NCI-H2196 treated with DMSO at 0.1 percent for 48 hours (cell line): Measurements from ENCODE around the gene NXPH1.

ENCODE experiments used
- DNase-seq: peaks from one replicate; lab custom pipeline; 2025; ENCODE audit not compliant: unreplicated experiment; lab: John Stamatoyannopoulos, UW

The NXPH1 gene

GRCh38 chr7:8435590-8436545 lies 2.5 kb downstream of the NXPH1 start:
- no peak for DNase-seq

GRCh38 chr7:8436965-8437364 lies 3.6 kb downstream of the NXPH1 start:
- DNase-seq, result no peak

DNA sequence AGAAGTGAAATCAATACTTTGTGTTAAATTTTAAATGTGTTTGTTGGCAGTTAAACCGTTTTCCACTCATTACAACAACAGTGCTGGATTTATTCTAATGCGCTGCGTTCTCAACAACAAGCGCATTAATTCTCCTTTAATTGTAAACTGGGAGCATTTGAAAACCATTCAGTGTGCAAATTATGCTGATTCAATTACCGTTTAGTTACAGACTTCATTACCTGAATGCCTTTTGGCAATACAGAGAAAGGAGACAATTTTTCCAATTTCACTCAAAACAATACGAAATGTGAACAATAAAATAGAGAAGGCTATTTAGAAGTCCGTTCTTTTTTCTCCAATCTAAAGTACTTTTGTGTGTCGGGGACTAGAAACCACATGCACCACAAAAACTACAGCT lies 4.2 kb downstream of the NXPH1 start:
- DNase-seq, result no peak

GRCh38 chr7:8440670-8441069 lies 7.3 kb downstream of the NXPH1 start:
- DNase-seq, result no peak

DNA sequence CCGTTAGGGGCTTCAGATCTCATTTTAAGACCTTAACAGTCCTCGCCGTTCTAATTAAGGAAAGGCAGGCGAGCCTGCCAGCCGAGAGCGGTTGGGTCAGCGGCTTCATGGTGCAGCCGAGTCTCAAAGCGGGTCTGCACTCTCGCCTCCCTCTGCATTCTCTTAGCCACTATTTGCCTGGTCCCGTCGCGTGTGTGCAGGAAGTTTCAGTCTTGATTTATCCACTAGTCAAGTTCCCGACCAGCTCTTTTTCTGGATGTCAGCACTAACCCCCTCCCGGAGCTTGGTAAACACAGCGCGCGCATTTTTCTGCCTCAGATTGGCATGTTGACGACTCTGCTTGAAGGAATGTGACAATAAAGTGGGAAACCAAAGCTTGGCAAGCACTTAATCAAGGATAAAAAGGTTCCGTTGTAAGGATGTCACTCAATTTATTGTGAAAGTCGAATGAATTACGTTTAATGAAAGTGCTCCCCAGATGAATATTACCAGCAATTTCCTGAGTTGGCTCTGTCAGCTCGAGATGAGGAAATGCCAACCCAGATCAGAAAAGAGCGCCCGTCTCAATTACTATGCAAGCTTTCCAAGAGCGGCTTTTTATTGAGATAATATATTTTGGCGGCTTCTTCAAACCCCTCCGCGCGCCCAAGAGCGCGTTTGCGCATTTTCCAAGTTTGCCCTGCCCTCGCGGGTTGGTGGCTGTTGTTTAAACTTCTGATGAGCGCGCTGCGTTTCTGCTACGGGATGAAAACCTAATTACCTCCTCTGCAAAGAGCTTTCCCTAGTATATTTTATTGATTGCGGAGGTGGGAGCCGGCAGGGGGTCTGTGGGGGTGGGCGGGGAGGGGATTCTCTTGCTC lies 7.9 kb downstream of the NXPH1 start:
- DNase-seq, result no peak

GRCh38 chr7:8442051-8442813 lies 8.8 kb downstream of the NXPH1 start:
- no peak for DNase-seq

GRCh38 chr7:8442814-8443304 lies 9.4 kb downstream of the NXPH1 start:
- DNase-seq, result no peak

DNA sequence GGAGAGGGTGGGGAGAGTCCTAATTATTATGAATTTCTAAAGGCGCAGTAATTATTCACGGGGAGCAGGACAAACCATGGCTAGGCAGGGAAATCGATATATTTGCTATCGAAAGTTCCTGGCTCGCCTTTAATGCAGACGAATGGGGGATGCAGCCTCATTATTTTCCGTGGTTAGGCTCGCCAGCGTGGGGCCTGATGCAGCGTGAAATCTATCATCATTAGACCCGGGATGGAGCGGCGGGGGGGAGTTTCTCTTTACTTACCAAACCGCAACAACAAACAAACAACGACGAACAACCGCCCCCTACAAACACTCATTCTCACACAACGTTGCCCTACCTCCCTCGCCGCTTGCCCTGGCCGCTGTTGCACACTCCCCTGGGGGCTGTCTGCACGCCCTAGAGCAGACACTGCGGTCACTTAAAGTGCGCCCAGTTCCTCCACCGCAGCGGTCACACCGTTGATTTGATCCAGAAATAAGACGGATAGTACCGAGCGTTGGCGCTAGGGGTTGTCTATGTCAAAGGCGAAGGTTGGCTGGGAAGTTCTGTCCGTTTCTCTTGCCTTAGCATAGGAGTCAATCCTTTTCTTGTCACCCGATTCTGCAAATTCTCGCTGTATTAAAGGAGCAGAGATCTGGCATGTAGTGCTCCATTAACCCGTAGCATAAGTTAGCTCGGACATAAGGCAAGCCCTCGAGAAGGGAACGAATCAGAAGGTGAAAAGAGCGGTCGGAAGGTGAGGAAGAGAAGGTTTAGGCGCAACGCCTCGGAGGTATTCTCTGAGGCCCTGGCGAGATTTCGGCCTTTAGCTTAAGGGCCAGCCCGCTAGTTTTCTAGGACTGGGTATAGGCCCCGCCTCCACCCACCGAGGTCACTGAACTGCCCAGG lies 10.4 kb downstream of the NXPH1 start:
- no peak for DNase-seq

- DNase-seq, result no peak
Observed at GRCh38 chr7:8444468-8444769, 11.0 kb downstream of the NXPH1 start.

GRCh38 chr7:8453535-8453934 lies 20.1 kb downstream of the NXPH1 start:
- no peak for DNase-seq

DNA sequence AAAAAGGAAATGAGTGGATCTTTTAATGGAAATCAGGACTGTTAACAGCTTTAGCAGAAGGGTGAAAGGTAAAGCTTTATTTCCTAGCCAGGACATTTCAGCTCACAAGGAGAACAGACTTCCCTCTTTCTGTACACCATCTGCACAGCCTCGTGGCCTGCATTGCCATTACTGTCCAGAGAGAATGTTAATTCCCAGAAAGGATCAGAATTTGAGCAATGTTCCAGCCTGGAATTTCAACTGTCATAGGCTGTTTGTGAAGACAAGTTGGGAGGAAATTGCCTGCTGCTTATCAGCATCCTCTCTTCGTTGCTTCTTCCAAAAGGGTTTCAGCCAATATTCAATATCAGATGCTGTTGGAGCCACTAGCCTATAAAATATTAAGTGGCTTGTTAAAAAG lies 22.0 kb downstream of the NXPH1 start:
- no peak for DNase-seq

DNA sequence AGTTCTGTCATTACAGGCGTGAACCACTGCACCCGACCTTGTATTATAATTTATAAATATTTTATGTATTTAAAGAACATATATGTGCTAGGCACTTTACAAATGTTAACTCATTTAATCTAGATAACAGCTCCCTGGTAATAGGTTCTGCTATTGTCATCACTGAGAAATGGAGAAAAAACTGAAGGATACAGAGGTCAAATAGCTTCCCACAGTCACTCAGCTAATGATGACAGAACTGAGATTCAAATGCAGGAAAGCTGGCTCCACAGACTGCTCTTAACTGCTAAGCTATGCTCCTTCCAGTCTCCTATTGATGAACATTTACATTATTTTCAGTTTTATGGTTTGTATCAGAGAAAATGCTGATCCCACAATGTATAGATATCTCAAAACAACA lies 28.9 kb downstream of the NXPH1 start:
- DNase-seq, result no peak

DNA sequence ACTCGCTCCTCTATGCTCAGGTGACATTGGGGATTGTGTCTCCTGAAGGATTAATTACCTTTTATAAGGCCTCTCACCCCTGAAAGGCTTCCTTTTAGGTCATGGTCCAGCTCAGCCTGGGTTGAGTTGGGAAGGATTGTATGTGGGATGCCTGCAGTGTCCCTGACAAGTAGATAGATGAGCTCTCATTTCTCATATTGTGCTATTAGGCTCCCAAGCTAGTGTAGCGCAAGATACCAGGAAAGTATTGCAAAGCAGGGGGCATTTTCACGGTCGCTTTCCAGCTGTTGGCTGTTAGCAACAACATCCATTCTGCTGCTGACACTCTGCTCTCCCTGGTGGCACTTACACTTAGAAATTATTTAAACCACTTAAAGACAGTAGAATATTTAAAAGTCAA lies 31.9 kb downstream of the NXPH1 start:
- no peak for DNase-seq

DNA sequence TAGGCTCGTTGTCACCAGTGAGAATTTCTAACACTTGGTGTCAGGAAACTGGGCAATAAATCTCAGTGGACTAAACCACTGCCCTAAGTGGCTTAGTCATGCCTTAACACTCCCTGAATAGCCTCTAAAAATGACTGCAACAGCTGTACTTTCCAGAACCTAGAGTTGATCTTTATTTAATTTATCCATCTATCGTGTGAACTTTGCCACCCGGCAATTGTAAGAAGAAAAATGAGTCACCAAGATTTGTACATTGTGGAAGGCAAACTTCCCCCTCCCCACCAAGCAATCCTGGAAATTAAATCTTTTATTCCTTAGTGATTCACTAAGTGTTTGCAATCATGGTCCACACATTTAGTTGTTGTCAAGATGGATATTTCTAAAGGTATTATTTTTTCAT lies 47.1 kb downstream of the NXPH1 start:
- DNase-seq, result no peak

GRCh38 chr7:8481096-8481495 lies 47.7 kb downstream of the NXPH1 start:
- DNase-seq, result no peak

GRCh38 chr7:8481752-8482446 lies 48.5 kb downstream of the NXPH1 start:
- DNase-seq, result no peak

- DNase-seq, result no peak
Observed at GRCh38 chr7:8490391-8491045, 57.1 kb downstream of the NXPH1 start.

DNA sequence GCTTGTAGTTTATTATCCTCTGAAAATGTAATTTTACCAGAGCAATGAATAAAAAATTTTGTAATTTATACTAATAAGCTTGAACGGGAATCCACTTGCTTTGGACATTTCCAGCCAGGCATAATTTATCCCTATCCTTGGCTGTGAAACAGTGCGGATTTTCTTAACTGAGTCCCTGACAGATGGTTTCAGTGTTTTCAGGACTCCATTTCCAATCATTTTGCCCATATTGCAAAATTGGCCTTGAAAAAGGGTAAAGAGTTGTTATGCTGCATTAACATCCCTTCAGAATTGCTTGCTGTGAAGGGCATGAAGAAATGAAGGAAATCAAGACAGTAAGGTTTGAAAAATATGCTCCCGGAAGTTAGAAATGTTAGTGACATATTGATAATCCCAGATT lies 57.7 kb downstream of the NXPH1 start:
- no peak for DNase-seq
